Ishikawa (cell line): ENCODE data around the gene AOX1.

ENCODE experiments used
- CEBPB ChIP-seq: IDR thresholded peaks from 2 replicates; pipeline ENCODE4 v1.6.1; 2012
- CREB1 ChIP-seq: IDR thresholded peaks from 2 replicates; pipeline ENCODE4 v1.6.1; 2012; ENCODE audit warnings: low read depth
- EGR1 ChIP-seq: IDR thresholded peaks from 2 replicates; pipeline ENCODE4 v1.6.1; 2012
- EP300 ChIP-seq: IDR thresholded peaks from 2 replicates; pipeline ENCODE4 v1.6.1; 2012; ENCODE audit warnings: borderline replicate concordance
- FOXM1 ChIP-seq: IDR thresholded peaks from 2 replicates; pipeline ENCODE4 v1.6.1; 2012; ENCODE audit warnings: low read depth, borderline replicate concordance
- MAX ChIP-seq: IDR thresholded peaks from 2 replicates; pipeline ENCODE4 v1.6.1; 2012
- RAD21 ChIP-seq: IDR thresholded peaks from 2 replicates; pipeline ENCODE4 v1.6.1; 2012; ENCODE audit warnings: low read depth
- REST ChIP-seq: IDR thresholded peaks from 2 replicates; pipeline ENCODE4 v1.6.1; 2012; ENCODE audit warnings: low read depth, mild to moderate bottlenecking
- TAF1 ChIP-seq: IDR thresholded peaks from 2 replicates; pipeline ENCODE4 v1.6.1; 2012; ENCODE audit warnings: low read depth, mild to moderate bottlenecking
- TCF12 ChIP-seq: IDR thresholded peaks from 2 replicates; pipeline ENCODE4 v1.6.1; 2012; ENCODE audit warnings: low read depth
- TEAD4 ChIP-seq: IDR thresholded peaks from 2 replicates; pipeline ENCODE4 v1.6.1; 2012
- USF1 ChIP-seq: IDR thresholded peaks from 2 replicates; pipeline ENCODE4 v1.6.1; 2012
- YY1 ChIP-seq: IDR thresholded peaks from 2 replicates; pipeline ENCODE4 v1.6.1; 2012; ENCODE audit warnings: low read depth
- ZBTB7A ChIP-seq: IDR thresholded peaks from 2 replicates; pipeline ENCODE4 v1.6.1; 2012; ENCODE audit warnings: low read depth

The AOX1 gene

GRCh38 chr2:200705305-200706041 lies 119.7 kb downstream of the AOX1 start:
- TF ChIP-seq CEBPB = no peak
- no peak for TF ChIP-seq USF1
- no peak for TF ChIP-seq YY1

- TF ChIP-seq TAF1 (no peak), CREB1 (no peak), RAD21 (no peak), REST (no peak), MAX (no peak), EGR1 (no peak), TEAD4 (no peak), TCF12 (no peak), FOXM1 (no peak), CEBPB (no peak), EP300 (no peak), ZBTB7A (no peak), USF1 (no peak)
Observed at GRCh38 chr2:200708943-200709342, 123.1 kb downstream of the AOX1 start.

GRCh38 chr2:200713003-200713703 lies 127.3 kb downstream of the AOX1 start:
- TF ChIP-seq YY1 = peak; percentile 46; the same call in 1 of the 2 replicates
- no peak for TF ChIP-seq FOXM1
- TF ChIP-seq REST = no peak
- peak; percentile 26; the same call in 1 of the 2 replicates for TF ChIP-seq TAF1
- TF ChIP-seq MAX = no peak
- TF ChIP-seq RAD21 = peak; percentile 93
- no peak for TF ChIP-seq TCF12
- no peak for TF ChIP-seq EGR1
- no peak for TF ChIP-seq ZBTB7A
- peak; percentile 46 for TF ChIP-seq CREB1
- no peak for TF ChIP-seq TEAD4
- TF ChIP-seq USF1 = peak; percentile 51; the same call in 1 of the 2 replicates

GRCh38 chr2:200713704-200714064 lies 127.9 kb downstream of the AOX1 start:
- TF ChIP-seq CEBPB (no peak), TEAD4 (no peak), ZBTB7A (no peak), RAD21 (no peak), REST (no peak), EP300 (no peak), CREB1 (no peak), EGR1 (no peak), TCF12 (no peak), FOXM1 (no peak)
